SH-SY5Y (cell line): ENCODE measurements around the gene DKK3.

Experiments used
- GATA2 ChIP-seq: IDR thresholded peaks from 2 replicates; pipeline ENCODE4 v1.6.1; 2011; ENCODE audit warnings: mild to moderate bottlenecking, low read depth, low read length
- GATA3 ChIP-seq: IDR thresholded peaks from 2 replicates; pipeline ENCODE4 v1.6.1; 2011; ENCODE audit warnings: low read depth, mild to moderate bottlenecking, low read length, moderate library complexity

The DKK3 gene

GRCh38 chr11:12043959-12044791 is 35.7 kb upstream of the DKK3 start:
- TF ChIP-seq GATA2 (no peak), GATA3 (no peak)

GRCh38 chr11:12043221-12043620 is 34.8 kb upstream of the DKK3 start:
- no peak for TF ChIP-seq GATA2
- no peak for TF ChIP-seq GATA3

DNA sequence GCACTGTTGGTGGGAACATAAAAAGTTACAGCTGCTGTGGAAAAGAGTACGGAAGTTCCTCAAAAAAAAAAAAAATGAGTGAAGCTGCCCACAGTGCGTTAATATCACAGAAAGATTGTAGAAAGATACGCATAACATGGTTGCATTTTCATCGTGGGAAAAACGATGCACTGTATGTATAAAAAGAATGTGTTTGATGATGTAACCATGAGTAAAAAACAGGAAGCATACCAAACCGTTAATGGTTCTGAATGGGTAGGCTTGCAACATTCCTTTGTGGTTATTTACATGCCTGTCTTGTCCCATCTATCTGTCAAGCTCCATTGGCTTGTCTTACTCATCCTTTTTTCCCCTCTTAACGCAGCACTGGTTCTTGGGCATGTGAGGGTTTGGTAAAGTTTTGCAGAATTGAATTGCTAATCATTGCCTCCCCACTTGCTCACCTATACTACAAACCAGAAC is 33.8 kb upstream of the DKK3 start:
- TF ChIP-seq GATA2 (no peak), GATA3 (no peak)

DNA sequence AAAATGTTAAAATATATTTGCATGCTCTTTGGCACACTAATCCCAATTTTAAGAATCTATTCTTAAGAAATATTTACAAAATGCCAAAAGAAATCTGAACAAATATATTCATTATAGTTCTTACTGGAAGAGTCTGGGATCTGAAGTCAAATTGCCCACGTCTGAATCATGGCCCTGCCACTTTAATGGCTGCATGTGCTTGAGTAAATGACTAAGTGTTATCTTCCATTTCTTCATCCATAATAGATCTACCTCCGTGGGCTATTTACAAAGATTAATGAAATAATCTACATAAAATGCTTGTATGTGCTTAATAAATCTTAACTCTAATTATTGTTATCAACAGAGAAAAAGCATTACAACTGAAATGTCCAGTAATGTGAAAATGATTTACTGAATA is 24.5 kb upstream of the DKK3 start:
- TF ChIP-seq GATA3 (no peak), GATA2 (no peak)

- TF ChIP-seq GATA2 (no peak), GATA3 (no peak)
Measured at GRCh38 chr11:12031856-12032544, 23.6 kb upstream of the DKK3 start.

- TF ChIP-seq GATA3 (no peak), GATA2 (no peak)
Measured at GRCh38 chr11:12029738-12030363, 21.4 kb upstream of the DKK3 start.

GRCh38 chr11:12029119-12029518 is 20.7 kb upstream of the DKK3 start:
- TF ChIP-seq GATA3 (no peak), GATA2 (no peak)

DNA sequence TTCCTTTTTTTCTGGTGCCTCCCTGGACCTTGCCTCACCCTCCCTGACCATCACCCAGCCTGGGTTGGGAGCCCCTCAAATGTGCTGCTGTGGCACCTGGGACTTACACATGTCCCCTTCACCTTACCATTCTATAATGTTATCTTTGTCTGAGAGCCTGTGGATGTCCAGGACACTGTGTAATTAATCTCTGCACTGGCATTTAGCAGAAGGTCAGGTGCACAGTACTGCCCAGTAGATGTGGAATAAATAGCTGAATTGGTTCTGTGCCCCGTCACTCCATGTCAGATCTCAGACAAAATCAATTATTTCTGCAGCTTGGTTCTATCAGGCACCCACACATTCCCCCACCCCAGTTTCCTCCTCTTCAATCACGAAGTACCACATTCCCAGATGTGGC is 19.9 kb upstream of the DKK3 start:
- TF ChIP-seq GATA3 (no peak), GATA2 (no peak)

DNA sequence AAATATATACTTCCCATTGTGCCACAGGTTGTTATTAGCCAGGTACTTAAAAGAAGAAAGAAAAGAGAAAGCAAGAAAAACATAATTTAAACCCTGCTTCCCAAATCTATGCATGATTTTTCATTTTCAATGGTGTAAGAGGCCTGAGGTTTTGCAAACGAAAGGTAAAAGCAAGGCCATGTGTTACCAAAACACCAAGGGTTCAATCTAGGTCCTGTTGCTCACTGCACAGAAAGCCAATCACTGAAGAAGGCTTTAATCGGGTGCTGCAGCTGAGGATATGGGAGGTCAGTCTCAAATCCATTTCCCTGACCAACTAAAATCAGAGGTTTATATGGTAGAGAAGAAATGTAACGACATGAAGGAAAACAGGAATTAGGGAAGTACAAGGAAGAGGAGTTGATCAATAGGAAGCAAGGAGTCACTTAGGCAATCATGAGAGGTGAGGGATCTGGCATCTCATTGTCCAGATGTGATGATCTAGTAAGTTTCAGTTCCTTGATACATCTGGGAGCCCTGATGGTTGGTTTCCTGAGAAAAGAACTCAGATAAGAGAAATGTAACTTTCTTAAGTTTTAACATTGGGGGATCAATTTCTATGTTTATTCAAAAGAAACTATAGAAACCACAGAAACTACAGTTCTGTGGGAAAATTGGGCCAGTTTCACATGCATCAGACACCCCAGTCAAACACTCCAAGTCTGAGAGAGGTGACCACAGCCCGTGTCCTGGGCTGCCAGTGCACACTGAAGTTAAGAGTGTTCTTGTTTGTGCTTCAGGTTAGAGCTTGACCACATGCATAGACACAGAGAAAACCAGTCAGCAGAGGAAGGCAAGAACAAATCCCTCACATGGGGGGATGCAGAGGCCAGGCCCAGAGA is 18.1 kb upstream of the DKK3 start:
- TF ChIP-seq GATA2 (no peak), GATA3 (no peak)

DNA sequence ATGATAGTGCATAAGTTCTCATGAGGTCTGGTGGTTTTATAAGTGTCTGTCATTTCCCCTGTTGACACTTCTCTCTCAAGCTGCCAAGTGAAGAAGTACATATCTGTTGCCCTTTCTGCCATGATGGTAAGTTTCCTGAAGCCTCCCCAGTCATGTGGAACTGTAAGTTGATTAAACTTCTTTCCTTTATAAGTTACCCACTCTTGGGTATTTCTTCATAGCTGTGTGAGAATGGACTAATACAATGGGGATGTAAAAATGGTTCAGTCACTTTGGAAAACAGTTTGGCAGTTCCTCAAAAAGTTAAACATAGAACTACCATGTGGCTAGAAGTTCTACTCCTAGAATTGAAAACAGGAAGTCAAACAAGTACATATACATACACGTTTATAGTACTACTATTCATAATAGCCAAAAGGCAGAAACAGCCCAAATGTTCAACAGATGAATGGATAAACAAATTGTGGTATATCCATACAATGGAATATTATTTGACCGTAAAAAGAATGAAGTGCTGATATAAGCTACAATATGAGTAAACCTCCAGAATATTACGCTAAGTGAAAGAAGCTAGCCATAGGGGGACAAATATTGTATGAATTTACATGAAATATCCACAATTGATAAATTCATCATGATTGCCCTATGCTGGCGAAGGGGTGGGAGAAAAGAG is 16.0 kb upstream of the DKK3 start:
- TF ChIP-seq GATA3 (no peak), GATA2 (no peak)

GRCh38 chr11:12023015-12023414 is 14.6 kb upstream of the DKK3 start:
- TF ChIP-seq GATA3 (no peak), GATA2 (no peak)

GRCh38 chr11:12020546-12020945 is 12.1 kb upstream of the DKK3 start:
- TF ChIP-seq GATA2 (no peak), GATA3 (no peak)

GRCh38 chr11:12019866-12020416 is 11.5 kb upstream of the DKK3 start:
- TF ChIP-seq GATA2 (no peak), GATA3 (no peak)

- TF ChIP-seq GATA3 (no peak), GATA2 (no peak)
Measured at GRCh38 chr11:12019337-12019736, 10.9 kb upstream of the DKK3 start.
